ENCODE data around the gene TEX261.
A peak's percentile ranks its signal among the peaks of the same experiment; 100 is the strongest.
"Not testable (repeated sequence)": the region's sequence is repeated elsewhere in the genome, so short reads cannot be mapped to it uniquely, and the experiment has no call there.

Gene TEX261

GRCh38 chr2:71004857-71005256, 10.2 kb upstream of the TEX261 start:
- Mint-ChIP-seq H3K36me3 (ENCODE audit: low read depth) (no peaks in the 10 kb centered on the region), H3K27me3 (peaks cover 16% of the 10 kb centered on the region), H3K4me3 (no peak overlapping the region), H3K9me3 (no peaks in the 10 kb centered on the region), H3K4me1 (ENCODE audit: low read depth) (peaks cover 13% of the 10 kb centered on the region), H3K27ac (no peak overlapping the region)
- DNase-seq = no peak

- peaks cover 11% of the 10 kb centered on the region for H3K27me3 Mint-ChIP-seq
- DNase-seq = no peak
- no peak overlapping the region for H3K27ac Mint-ChIP-seq
- no peak overlapping the region for H3K4me3 Mint-ChIP-seq
- H3K9me3 Mint-ChIP-seq = no peaks in the 10 kb centered on the region
- no peaks in the 10 kb centered on the region for H3K36me3 Mint-ChIP-seq (ENCODE audit: low read depth)
- peaks cover 13% of the 10 kb centered on the region for H3K4me1 Mint-ChIP-seq (ENCODE audit: low read depth)
Observed at GRCh38 chr2:71003966-71004755, 9.5 kb upstream of the TEX261 start.

- Mint-ChIP-seq H3K27me3 (peaks cover 9% of the 10 kb centered on the region), H3K36me3 (ENCODE audit: low read depth) (no peaks in the 10 kb centered on the region), H3K4me3 (no peak overlapping the region), H3K4me1 (ENCODE audit: low read depth) (peaks cover 13% of the 10 kb centered on the region), H3K9me3 (no peaks in the 10 kb centered on the region), H3K27ac (no peak overlapping the region)
- no peak for DNase-seq
Observed at GRCh38 chr2:71003396-71003795, 8.7 kb upstream of the TEX261 start.

GRCh38 chr2:71001981-71002570, 7.4 kb upstream of the TEX261 start:
- no peak overlapping the region for H3K27ac Mint-ChIP-seq
- H3K36me3 Mint-ChIP-seq (ENCODE audit: low read depth) = no peaks in the 10 kb centered on the region
- H3K27me3 Mint-ChIP-seq = peaks cover 4% of the 10 kb centered on the region
- DNase-seq = no peak
- H3K4me3 Mint-ChIP-seq = no peak overlapping the region
- H3K9me3 Mint-ChIP-seq = no peaks in the 10 kb centered on the region
- H3K4me1 Mint-ChIP-seq (ENCODE audit: low read depth) = peaks cover 13% of the 10 kb centered on the region

- H3K36me3 Mint-ChIP-seq (ENCODE audit: low read depth) = no peaks in the 10 kb centered on the region
- H3K27ac Mint-ChIP-seq = no peak overlapping the region
Observed at GRCh38 chr2:71001592-71001927, 6.9 kb upstream of the TEX261 start.

GRCh38 chr2:71000780-71001591, 6.3 kb upstream of the TEX261 start:
- Mint-ChIP-seq H3K4me3 (peak overlapping the region; percentile 78), H3K27me3 (peaks cover 4% of the 10 kb centered on the region), H3K36me3 (ENCODE audit: low read depth) (no peaks in the 10 kb centered on the region), H3K27ac (peak overlapping the region; percentile 85), H3K4me1 (ENCODE audit: low read depth) (peaks cover 13% of the 10 kb centered on the region), H3K9me3 (no peaks in the 10 kb centered on the region)
- DNase-seq = peak; percentile 87

More at GRCh38 chr2:71001592-71001927, 6.9 kb upstream of the TEX261 start:
- Mint-ChIP-seq H3K27me3 (peaks cover 4% of the 10 kb centered on the region), H3K9me3 (no peaks in the 10 kb centered on the region), H3K4me3 (no peak overlapping the region), H3K4me1 (ENCODE audit: low read depth) (peaks cover 13% of the 10 kb centered on the region)
- DNase-seq = no peak

- H3K9me3 Mint-ChIP-seq; DNase-seq; H3K27me3 Mint-ChIP-seq; H3K4me3 Mint-ChIP-seq; H3K27ac Mint-ChIP-seq; H3K36me3 Mint-ChIP-seq (ENCODE audit: low read depth): not testable (repeated sequence)
- peaks cover 20% of the 10 kb centered on the region for H3K4me1 Mint-ChIP-seq (ENCODE audit: low read depth)
Observed at GRCh38 chr2:70999931-71000330, 5.3 kb upstream of the TEX261 start.

GRCh38 chr2:70999362-70999761, 4.7 kb upstream of the TEX261 start:
- H3K4me1 Mint-ChIP-seq (ENCODE audit: low read depth) = peaks cover 20% of the 10 kb centered on the region
- no peak overlapping the region for H3K4me3 Mint-ChIP-seq
- DNase-seq = no peak
- H3K27ac Mint-ChIP-seq = no peak overlapping the region
- H3K27me3 Mint-ChIP-seq = no peaks in the 10 kb centered on the region
- H3K36me3 Mint-ChIP-seq (ENCODE audit: low read depth) = peaks cover 5% of the 10 kb centered on the region
- H3K9me3 Mint-ChIP-seq = no peaks in the 10 kb centered on the region

GRCh38 chr2:70998885-70999284, 4.2 kb upstream of the TEX261 start:
- peaks cover 20% of the 10 kb centered on the region for H3K4me1 Mint-ChIP-seq (ENCODE audit: low read depth)
- H3K9me3 Mint-ChIP-seq; H3K27ac Mint-ChIP-seq; H3K36me3 Mint-ChIP-seq (ENCODE audit: low read depth); H3K27me3 Mint-ChIP-seq; H3K4me3 Mint-ChIP-seq; DNase-seq: not testable (repeated sequence)

- peaks cover 41% of the 10 kb centered on the region for H3K36me3 Mint-ChIP-seq (ENCODE audit: low read depth)
- no peaks in the 10 kb centered on the region for H3K9me3 Mint-ChIP-seq
- H3K27me3 Mint-ChIP-seq = no peaks in the 10 kb centered on the region
- peak; percentile 67 for DNase-seq
- peak overlapping the region; percentile 81 for H3K27ac Mint-ChIP-seq
- H3K4me3 Mint-ChIP-seq = peak overlapping the region; percentile 84
- peaks cover 30% of the 10 kb centered on the region for H3K4me1 Mint-ChIP-seq (ENCODE audit: low read depth)
Observed at GRCh38 chr2:70995426-70995729, 705 bp upstream of the TEX261 start.

- Mint-ChIP-seq H3K27me3 (no peaks in the 10 kb centered on the region), H3K4me3 (peak overlapping the region; percentile 95), H3K36me3 (ENCODE audit: low read depth) (peaks cover 53% of the 10 kb centered on the region), H3K9me3 (no peaks in the 10 kb centered on the region), H3K4me1 (ENCODE audit: low read depth) (peaks cover 30% of the 10 kb centered on the region), H3K27ac (peak overlapping the region; percentile 93)
- DNase-seq = peak; percentile 75
Observed at GRCh38 chr2:70994009-70994698, 519 bp downstream of the TEX261 start.

- H3K27me3 Mint-ChIP-seq = no peaks in the 10 kb centered on the region
Observed at GRCh38 chr2:70992945-70993853, 1.5 kb downstream of the TEX261 start.

GRCh38 chr2:70991742-70992141, 2.9 kb downstream of the TEX261 start:
- no peak for DNase-seq
- H3K4me1 Mint-ChIP-seq (ENCODE audit: low read depth) = peaks cover 30% of the 10 kb centered on the region
- H3K27ac Mint-ChIP-seq = peak overlapping the region; percentile 86
- H3K36me3 Mint-ChIP-seq (ENCODE audit: low read depth) = peaks cover 77% of the 10 kb centered on the region
- H3K9me3 Mint-ChIP-seq = no peaks in the 10 kb centered on the region
- peak overlapping the region; percentile 18 for H3K4me3 Mint-ChIP-seq
- H3K27me3 Mint-ChIP-seq = no peaks in the 10 kb centered on the region

More at GRCh38 chr2:70992945-70993853, 1.5 kb downstream of the TEX261 start:
- peak overlapping the region; percentile 95 for H3K4me3 Mint-ChIP-seq
- no peak for DNase-seq
- peaks cover 30% of the 10 kb centered on the region for H3K4me1 Mint-ChIP-seq (ENCODE audit: low read depth)
- H3K36me3 Mint-ChIP-seq (ENCODE audit: low read depth) = peaks cover 63% of the 10 kb centered on the region
- H3K9me3 Mint-ChIP-seq = no peaks in the 10 kb centered on the region
- peak overlapping the region; percentile 93 for H3K27ac Mint-ChIP-seq

- Mint-ChIP-seq H3K36me3 (ENCODE audit: low read depth) (peaks cover 83% of the 10 kb centered on the region), H3K4me3 (no peak overlapping the region), H3K9me3 (no peaks in the 10 kb centered on the region), H3K27ac (peak overlapping the region; percentile 86), H3K27me3 (no peaks in the 10 kb centered on the region), H3K4me1 (ENCODE audit: low read depth) (peaks cover 30% of the 10 kb centered on the region)
- no peak for DNase-seq
Observed at GRCh38 chr2:70991142-70991541, 3.5 kb downstream of the TEX261 start.
